Ovary (tissue), 9 donors: Measurements from ENCODE around the gene IGSF9. TPM values are rescaled to one million over a fixed set of nuclear protein-coding genes. Genes with fewer than 3 reads are reported as not detected.

Experiments used
- DNase-seq, 5 donors: peaks; one replicate each; pipeline ENCODE4 v3.0.0-alpha.2; 2019 to 2020
- H3K27ac ChIP-seq, 2 donors: fragments of 200-600 bp; one replicate each; pipeline versions ENCODE4 v1.5.1 to v1.8.0; 2019 to 2022
- H3K27me3 ChIP-seq: fragments of 200-600 bp; one replicate; pipeline ENCODE4 v1.8.0; 2022
- H3K36me3 ChIP-seq: fragments of 200-600 bp; sonication (generic); one replicate; pipeline ENCODE4 v1.5.1; 2019
- H3K4me1 ChIP-seq: one replicate; pipeline ENCODE4 v1.8.1; 2013; ENCODE audit warnings: mild to moderate bottlenecking, moderate library complexity; ENCODE audit not compliant: insufficient read depth
- H3K4me3 ChIP-seq: fragments of 200-600 bp; sonication (generic); one replicate; pipeline ENCODE4 v1.5.1; 2017
- H3K9me3 ChIP-seq, 2 donors: fragments of 200-600 bp in 1 of 2; sonication (generic) in 1 of 2; one replicate each; pipeline versions ENCODE4 v1.5.1 to v1.8.1; 2013 to 2019; ENCODE audit warnings: mild to moderate bottlenecking in 1 of 2, moderate library complexity in 1 of 2
- EP300 ChIP-seq: sonication (generic); formaldehyde crosslinking; IDR thresholded peaks from one replicate; pipeline ENCODE4 v1.6.1; 2017; ENCODE audit warnings: antibody characterized with exemption
- POLR2A ChIP-seq: fragments of 450-650 bp; IDR thresholded peaks from one replicate; pipeline ENCODE4 v1.6.1; 2017; ENCODE audit warnings: antibody characterized with exemption, mild to moderate bottlenecking, moderate library complexity
- WGBS, 3 donors: extraction: QIAGEN DNeasy Blood & Tissue Kit in 1 of 3; methylation state at CpG; one replicate each; pipeline versions ENCODE4 v1.1.5 to v1.1.7; 2013 to 2017; 5-methylcytosine and 5-hydroxymethylcytosine counted together
- intact Hi-C, 4 donors: fragments of 100-400 bp; cut with DNase I; formaldehyde crosslinking; loops; one replicate each; pipeline versions ENCODE4 v1.11.0 to v1.15.1; 2022 to 2023
- polyA plus RNA-seq, 2 donors: library from polyadenylated mRNA; stranded (reverse); fragments of 200-250 nt in 1 of 2; fragments of 350-450 nt in 1 of 2; fragmentation: Illumina TruSeq in 1 of 2; extraction: RNeasy Lipid Tissue Mini Kit (QIAGEN cat#74804) in 1 of 2; gene quantifications; one replicate each; pipeline ENCODE4 v1.2.3, GENCODE V29; 2013 to 2014
- total RNA-seq, 7 donors: library from RNA; depleted of rRNA in 2 of 7; stranded (reverse); fragments of >200 nt in 2 of 7; fragmentation: NEBNext Ultra II Directional in 3 of 7; extraction: Animal tissue kit (Norgen Biotek cat#: 25700) in 3 of 7; gene quantifications; one replicate each; pipeline versions ENCODE4 v1.1.0 to v1.2.4, GENCODE V29; 2016 to 2023
- TF ChIP-seq, protein P1 (sequence below), 3 donors: fragments of 450-650 bp in 2 of 3; fragments of 200-600 bp in 1 of 3; IDR thresholded peaks; one replicate each; pipeline versions ENCODE4 v1.5.1 to v1.8.0; 2016 to 2022; ENCODE audit warnings: antibody characterized with exemption in 3 of 3, mild to moderate bottlenecking in 1 of 3
- donor health status: DM: no; HTN: no; CAD: no; lungs with moderate emphysema.
- donor health status: DM: no; HTN: no; CAD: no.
- donor health status: Bipolar disorder and iron deficiency.
- donor health status: DM: yes; HTN: yes; CAD: no.
- donor health status: DM: no; HTN: no; CAD: no.
- donor health status: DM: yes; HTN: yes; CAD: no.

Gene IGSF9
- total and polyA plus RNA-seq, 9 donors = 0.10 to 14.0 (median 1.3) TPM

DNA sequence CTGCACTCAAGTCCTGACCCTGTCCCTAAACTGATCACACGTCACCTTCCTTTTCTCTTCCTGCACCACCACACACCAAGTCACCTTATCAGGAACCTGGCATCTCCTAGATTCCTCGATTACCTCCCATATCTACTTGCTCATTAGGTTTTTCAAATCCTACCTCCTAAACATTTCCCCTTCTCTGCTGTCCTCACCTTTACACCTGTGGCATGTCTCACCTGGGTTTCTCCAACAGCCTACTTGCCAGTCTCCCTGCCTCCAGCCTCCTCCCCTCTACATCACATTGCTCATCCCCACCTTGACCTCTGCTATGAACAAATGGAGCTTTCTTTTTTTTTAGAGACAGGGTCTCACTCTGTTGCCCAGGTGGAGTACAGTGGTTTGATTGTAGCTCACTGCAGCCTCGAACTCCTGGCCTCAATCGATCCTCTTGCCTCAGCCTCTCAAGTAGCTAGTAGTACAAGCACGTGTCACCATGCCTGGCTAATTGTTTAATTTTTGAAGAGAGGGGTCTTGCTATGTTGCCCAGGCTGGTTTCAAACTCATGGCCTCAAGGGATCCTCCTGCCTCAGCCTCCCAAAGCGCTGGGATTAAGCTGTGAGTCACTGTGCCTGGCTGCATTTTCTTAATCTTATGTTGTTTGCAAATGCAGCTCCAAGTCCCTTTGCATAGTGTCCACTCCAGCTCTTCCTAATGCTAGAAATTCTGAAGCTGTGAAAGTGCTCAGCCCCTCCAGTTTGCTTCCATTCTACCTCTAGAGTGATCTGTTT, 6.3 kb downstream of the IGSF9 start:
- intact Hi-C loops = no loop called here
- TF ChIP-seq POLR2A (no peak), EP300 (no peak)
- TF ChIP-seq, protein P1, sequence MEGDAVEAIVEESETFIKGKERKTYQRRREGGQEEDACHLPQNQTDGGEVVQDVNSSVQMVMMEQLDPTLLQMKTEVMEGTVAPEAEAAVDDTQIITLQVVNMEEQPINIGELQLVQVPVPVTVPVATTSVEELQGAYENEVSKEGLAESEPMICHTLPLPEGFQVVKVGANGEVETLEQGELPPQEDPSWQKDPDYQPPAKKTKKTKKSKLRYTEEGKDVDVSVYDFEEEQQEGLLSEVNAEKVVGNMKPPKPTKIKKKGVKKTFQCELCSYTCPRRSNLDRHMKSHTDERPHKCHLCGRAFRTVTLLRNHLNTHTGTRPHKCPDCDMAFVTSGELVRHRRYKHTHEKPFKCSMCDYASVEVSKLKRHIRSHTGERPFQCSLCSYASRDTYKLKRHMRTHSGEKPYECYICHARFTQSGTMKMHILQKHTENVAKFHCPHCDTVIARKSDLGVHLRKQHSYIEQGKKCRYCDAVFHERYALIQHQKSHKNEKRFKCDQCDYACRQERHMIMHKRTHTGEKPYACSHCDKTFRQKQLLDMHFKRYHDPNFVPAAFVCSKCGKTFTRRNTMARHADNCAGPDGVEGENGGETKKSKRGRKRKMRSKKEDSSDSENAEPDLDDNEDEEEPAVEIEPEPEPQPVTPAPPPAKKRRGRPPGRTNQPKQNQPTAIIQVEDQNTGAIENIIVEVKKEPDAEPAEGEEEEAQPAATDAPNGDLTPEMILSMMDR (IDR thresholded peaks at IDR 0.05) = no peak

DNA sequence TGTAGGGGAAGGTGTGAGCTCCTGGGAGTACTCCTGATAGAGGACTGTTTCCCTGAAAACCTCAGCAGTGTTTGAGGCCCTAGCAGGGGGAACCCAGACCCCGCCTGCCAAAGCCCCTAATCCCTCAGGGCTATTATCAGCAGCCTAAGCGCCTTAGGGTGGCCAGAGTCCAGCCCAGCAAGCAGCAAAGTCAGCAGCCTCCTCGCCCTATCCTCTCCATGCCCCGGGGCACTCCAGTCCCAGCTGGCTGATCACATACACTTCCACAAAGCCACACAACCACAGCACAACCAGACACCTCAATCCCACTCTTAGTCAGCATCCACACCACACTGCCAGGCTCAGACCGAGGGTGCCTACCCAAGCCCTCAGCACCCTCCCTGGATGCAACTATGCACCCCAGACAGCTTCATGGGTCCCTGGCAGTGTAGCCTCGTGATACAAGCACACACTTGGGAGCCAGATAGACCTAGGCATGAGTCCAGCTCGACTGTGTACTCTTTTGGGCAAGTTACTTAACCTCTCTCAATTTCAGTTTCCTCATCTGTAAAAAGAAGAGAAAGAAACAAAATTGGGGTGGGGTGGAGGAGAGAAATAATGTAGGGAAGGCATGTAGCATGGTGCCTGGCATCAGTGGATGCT, 7.1 kb downstream of the IGSF9 start:
- Histone ChIP-seq H3K4me3 (no peak overlapping the region), H3K36me3 (no peaks in the 10 kb centered on the region), H3K4me1 (no peaks in the 10 kb centered on the region), H3K27ac (no peak overlapping the region), H3K9me3 (no peaks in the 10 kb centered on the region), H3K27me3 (no peaks in the 10 kb centered on the region)
- intact Hi-C loops = no loop called here
- 60 to 64% (median 62%) methylated on average over 7 of the region's 7 CpGs for WGBS, 3 donors
- TF ChIP-seq POLR2A = no peak
- no peak for TF ChIP-seq EP300
- TF ChIP-seq, protein P1 (IDR thresholded peaks at IDR 0.05) = no peak
- no peak for DNase-seq

More for the DNA sequence above, 6.3 kb downstream of the IGSF9 start:
- no peak overlapping the region for H3K27ac ChIP-seq
- no peak overlapping the region for H3K4me3 ChIP-seq
- 87 to 89% (median 88%) methylated on average over 6 of the region's 6 CpGs for WGBS, 3 donors
- no peaks in the 10 kb centered on the region for H3K36me3 ChIP-seq
- H3K27me3 ChIP-seq = no peaks in the 10 kb centered on the region
- no peak for DNase-seq
- no peaks in the 10 kb centered on the region for H3K9me3 ChIP-seq
- no peaks in the 10 kb centered on the region for H3K4me1 ChIP-seq

DNA sequence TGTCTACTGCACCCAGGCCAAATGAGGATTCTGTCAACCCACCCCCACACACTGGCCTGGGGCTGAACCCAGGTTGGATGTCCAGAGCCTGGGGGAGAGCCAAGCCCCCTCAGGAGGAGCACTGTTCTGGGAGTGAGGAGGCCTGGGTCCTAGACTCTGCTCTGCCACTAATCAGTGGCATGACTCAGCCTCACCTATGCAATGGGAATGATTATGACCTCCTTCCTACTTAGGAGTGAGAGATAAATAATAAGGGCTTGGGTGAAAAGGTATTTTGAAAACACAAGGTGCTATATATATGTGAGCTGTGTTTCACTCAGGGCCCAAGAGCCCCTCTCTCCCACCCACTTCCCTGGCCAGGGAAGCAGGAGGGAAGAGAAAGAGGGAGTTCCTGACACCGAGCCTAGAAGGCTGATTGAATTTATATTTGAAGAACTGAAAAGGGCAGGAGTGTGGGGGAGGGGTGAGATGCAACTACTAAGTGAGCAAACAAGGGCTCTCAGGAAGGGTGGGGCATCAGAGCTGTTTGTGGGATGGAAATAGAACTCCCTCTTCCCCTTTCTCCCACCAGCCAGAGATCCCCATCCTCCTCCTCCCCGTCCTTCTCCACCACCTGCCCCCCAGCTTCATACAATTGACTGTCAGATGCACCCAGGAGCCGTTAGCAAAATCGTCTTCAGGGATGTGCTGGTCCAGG, 8.2 kb downstream of the IGSF9 start:
- DNase-seq = no peak
- TF ChIP-seq, protein P1 (IDR thresholded peaks at IDR 0.05) = no peak
- TF ChIP-seq EP300 (no peak), POLR2A (no peak)
- no peaks in the 10 kb centered on the region for H3K9me3 ChIP-seq
- H3K4me3 ChIP-seq = no peak overlapping the region
- intact Hi-C loops = no loop called here
- H3K4me1 ChIP-seq = no peaks in the 10 kb centered on the region
- H3K27ac ChIP-seq = no peak overlapping the region
- no peaks in the 10 kb centered on the region for H3K36me3 ChIP-seq
- 31 to 53% (median 40%) methylated on average over 4 of the region's 4 CpGs for WGBS, 3 donors
- no peaks in the 10 kb centered on the region for H3K27me3 ChIP-seq

DNA sequence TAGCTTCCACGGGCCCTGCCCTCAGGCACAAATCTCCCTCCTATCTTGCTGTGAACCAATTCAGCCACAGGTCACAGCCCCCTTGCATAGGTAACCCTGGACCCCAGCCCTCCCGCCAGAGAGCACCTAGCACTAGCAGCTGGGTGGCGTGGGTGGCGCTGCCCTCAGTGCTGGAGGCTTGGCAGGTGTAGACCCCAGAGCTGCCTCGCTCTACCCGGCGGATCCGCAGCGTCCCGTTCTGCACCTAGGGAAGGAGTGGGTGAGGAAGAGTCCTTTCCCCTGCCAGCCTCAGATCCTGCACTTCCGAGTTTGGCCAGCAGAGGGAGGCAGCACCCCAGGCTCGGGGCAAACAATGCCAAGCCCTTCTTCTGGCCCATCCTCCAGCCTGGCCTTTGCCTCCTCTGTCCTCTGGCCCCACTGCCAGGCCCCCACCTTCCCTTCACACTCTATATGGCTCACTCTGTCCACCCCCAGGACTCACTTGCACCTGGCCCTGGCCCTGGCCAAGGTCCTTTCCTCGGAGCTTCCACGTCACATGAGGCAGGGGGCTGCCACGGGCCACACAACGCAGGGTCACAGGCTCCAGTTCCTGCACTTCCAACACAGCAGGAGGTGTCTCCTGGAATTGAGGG, 9.0 kb downstream of the IGSF9 start:
- TF ChIP-seq, protein P1 (IDR thresholded peaks at IDR 0.05) = peak; percentile 84 to 98 (median 85)
- TF ChIP-seq EP300 = no peak
- TF ChIP-seq POLR2A = no peak
- DNase-seq = peak; percentile 46 to 82 (median 72)
- H3K9me3 ChIP-seq = no peaks in the 10 kb centered on the region

More for the DNA sequence above, 9.0 kb downstream of the IGSF9 start:
- 29 to 35% (median 34%) methylated on average over 16 of the region's 16 CpGs for WGBS, 3 donors
- no peaks in the 10 kb centered on the region for H3K4me1 ChIP-seq
- no peaks in the 10 kb centered on the region for H3K27me3 ChIP-seq
- intact Hi-C loops = no loop called here
- H3K36me3 ChIP-seq = no peaks in the 10 kb centered on the region
- H3K27ac ChIP-seq = no peak overlapping the region
- H3K4me3 ChIP-seq = no peak overlapping the region
